ENCODE measurements around the gene MTRF1L. TPM values are rescaled to one million over a fixed set of nuclear protein-coding genes. Genes with fewer than 3 reads are reported as not detected.

The MTRF1L gene
- total RNA-seq, 1 experiment from 2014 or later, result 19.1 TPM

GRCh38 chr6:153044295-153044694, 41.8 kb upstream of the MTRF1L start:
- no peak overlapping the region for H2AFZ ChIP-seq (ENCODE audit: low read length)
- DNase-seq, result peak; percentile 73
- H3K27ac ChIP-seq (ENCODE audit: low read length), result peak overlapping the region; percentile 72
- H3K9me2 ChIP-seq (replicated peaks; ENCODE audit: low read length), result no peaks in the 10 kb centered on the region
- no peak overlapping the region for H3K4me3 ChIP-seq (ENCODE audit: low read length)
- CTCF ChIA-PET, result interaction anchor here (1.1 kb wide), 1 partner anchor 13 kb away, joined by 3 read pairs; no protein-coding TSS in a partner anchor
- peak overlapping the region; percentile 58 for H3K4me2 ChIP-seq (ENCODE audit: low read length)
- no peaks in the 10 kb centered on the region for H3K27me3 ChIP-seq (ENCODE audit: low read length)
- POLR2A ChIA-PET (ENCODE audit: unreplicated experiment), result no interaction called here
- H3K4me1 ChIP-seq (ENCODE audit: insufficient read depth, low read length), result peaks cover 29% of the 10 kb centered on the region
- H3K79me2 ChIP-seq (ENCODE audit: low read length), result no peaks in the 10 kb centered on the region
- H4K20me1 ChIP-seq (ENCODE audit: low read length), result no peaks in the 10 kb centered on the region
- H3F3A ChIP-seq (ENCODE audit: low read length, unreplicated experiment), result no peaks in the 10 kb centered on the region
- TF ChIP-seq EZH2phosphoT487 (IDR thresholded peaks at IDR 0.05; ENCODE audit: borderline replicate concordance, low read length), result no peak
- no peak for TF ChIP-seq CTCF (conservative IDR thresholded peaks at IDR 0.05; ENCODE audit: low read depth, low read length)
- no peak for TF ChIP-seq EZH2 (IDR thresholded peaks at IDR 0.05; ENCODE audit: low read length, unreplicated experiment)
- no peak overlapping the region for H3K9ac ChIP-seq (ENCODE audit: low read length)
- H3K36me3 ChIP-seq (ENCODE audit: low read depth, low read length), result no peaks in the 10 kb centered on the region
- ATAC-seq, result peak; percentile 82
- intact Hi-C loops (cut with micrococcal nuclease), result no loop called here
- BruUV-seq (replicated peaks), result no TSS peak
- no peaks in the 10 kb centered on the region for H3K9me3 ChIP-seq (ENCODE audit: low read length)

GRCh38 chr6:153043719-153044118, 41.2 kb upstream of the MTRF1L start:
- intact Hi-C loops (cut with micrococcal nuclease), result no loop called here
- Histone ChIP-seq H3K9me2 (replicated peaks; ENCODE audit: low read length) (no peaks in the 10 kb centered on the region), H3K79me2 (ENCODE audit: low read length) (no peaks in the 10 kb centered on the region), H3K9me3 (ENCODE audit: low read length) (no peaks in the 10 kb centered on the region), H3K4me1 (ENCODE audit: insufficient read depth, low read length) (peaks cover 30% of the 10 kb centered on the region), H4K20me1 (ENCODE audit: low read length) (no peaks in the 10 kb centered on the region), H3K9ac (ENCODE audit: low read length) (no peak overlapping the region), H3K27me3 (ENCODE audit: low read length) (no peaks in the 10 kb centered on the region), H3K4me3 (ENCODE audit: low read length) (0 out of 2 replicates have a peak overlapping the region, but pooled peaks have one; percentile 28), H3K27ac (ENCODE audit: low read length) (peak overlapping the region; percentile 72), H3K36me3 (ENCODE audit: low read depth, low read length) (no peaks in the 10 kb centered on the region), H3F3A (ENCODE audit: low read length, unreplicated experiment) (no peaks in the 10 kb centered on the region), H2AFZ (ENCODE audit: low read length) (no peak overlapping the region), H3K4me2 (ENCODE audit: low read length) (peak overlapping the region; percentile 58)
- no TSS peak for BruUV-seq (replicated peaks)
- ChIA-PET POLR2A (ENCODE audit: unreplicated experiment) (no interaction called here), CTCF (interaction anchor here (1.1 kb wide), 1 partner anchor 12 kb away, joined by 3 read pairs; no protein-coding TSS in a partner anchor)
- DNase-seq, result no peak
- ATAC-seq, result peak; percentile 18; the same call in 1 of the 2 replicates
- TF ChIP-seq EZH2phosphoT487 (IDR thresholded peaks at IDR 0.05; ENCODE audit: borderline replicate concordance, low read length), result no peak
- TF ChIP-seq CTCF (conservative IDR thresholded peaks at IDR 0.05; ENCODE audit: low read depth, low read length), result no peak
- TF ChIP-seq EZH2 (IDR thresholded peaks at IDR 0.05; ENCODE audit: low read length, unreplicated experiment), result no peak

- Histone ChIP-seq H3K9me2 (replicated peaks; ENCODE audit: low read length) (no peaks in the 10 kb centered on the region), H3K4me2 (ENCODE audit: low read length) (peak overlapping the region; percentile 47), H3K9ac (ENCODE audit: low read length) (no peak overlapping the region), H3F3A (ENCODE audit: low read length, unreplicated experiment) (no peaks in the 10 kb centered on the region), H3K4me1 (ENCODE audit: insufficient read depth, low read length) (peaks cover 15% of the 10 kb centered on the region), H3K4me3 (ENCODE audit: low read length) (no peak overlapping the region), H4K20me1 (ENCODE audit: low read length) (no peaks in the 10 kb centered on the region), H3K9me3 (ENCODE audit: low read length) (no peaks in the 10 kb centered on the region), H2AFZ (ENCODE audit: low read length) (peak overlapping the region; percentile 18; the same call in 1 of the 2 replicates), H3K79me2 (ENCODE audit: low read length) (no peaks in the 10 kb centered on the region), H3K36me3 (ENCODE audit: low read depth, low read length) (no peaks in the 10 kb centered on the region), H3K27me3 (ENCODE audit: low read length) (no peaks in the 10 kb centered on the region), H3K27ac (ENCODE audit: low read length) (peak overlapping the region; percentile 70)
- intact Hi-C loops (cut with micrococcal nuclease), result loop anchor here (2.0 to 10.0 kb wide), 2 partner anchors 52 to 176 kb away; no protein-coding TSS in a partner anchor
- no TSS peak for BruUV-seq (replicated peaks)
- ATAC-seq (peak; percentile 99), DNase-seq (peak; percentile 74)
- no peak for TF ChIP-seq CTCF (conservative IDR thresholded peaks at IDR 0.05; ENCODE audit: low read depth, low read length)
- no peak for TF ChIP-seq EZH2phosphoT487 (IDR thresholded peaks at IDR 0.05; ENCODE audit: borderline replicate concordance, low read length)
- no peak for TF ChIP-seq EZH2 (IDR thresholded peaks at IDR 0.05; ENCODE audit: low read length, unreplicated experiment)
- POLR2A ChIA-PET (ENCODE audit: unreplicated experiment), result no interaction called here
- CTCF ChIA-PET, result no interaction called here
Measured at GRCh38 chr6:153038378-153039057, 36.0 kb upstream of the MTRF1L start.

All from PC-3 (cell line).